ENCODE data around the gene OR52I2.
A peak's percentile ranks its signal among the peaks of the same experiment; 100 is the strongest.

OR52I2 gene

DNA sequence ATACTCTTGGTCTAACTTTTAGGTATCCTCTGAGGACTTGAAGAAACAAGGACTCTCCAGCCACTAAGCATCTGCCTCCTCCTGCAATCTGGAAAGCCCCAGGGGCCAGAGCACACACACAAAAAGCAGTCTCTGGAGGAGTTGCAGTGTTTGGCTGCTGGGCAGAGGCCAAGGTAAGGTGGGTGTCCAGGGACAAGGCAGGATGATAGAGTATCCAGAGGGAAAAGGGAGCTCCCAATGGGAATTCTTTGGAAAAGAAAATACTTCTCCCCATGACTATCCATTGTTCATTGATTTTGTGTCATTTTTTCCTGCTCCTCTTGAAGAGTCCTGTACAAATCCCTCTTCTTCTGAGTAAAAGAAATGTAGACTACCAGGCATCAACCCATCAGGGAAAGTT lies at the start of gene OR52I2:
TSS of gene OR52I2 (plus strand) at position 301 of the 400 bp plus-strand sequence.
- TF ChIP-seq CTCF (IDR thresholded peaks at IDR 0.05; ENCODE audit: insufficient read depth, low read depth, low read length, missing control alignments): no peak
- DNase-seq (ENCODE audit: low read depth): no peak
- no peak within 1 kb of the TSS for H3K4me3 ChIP-seq (ENCODE audit: low read depth, low read length)

- peak; percentile 32 for DNase-seq (ENCODE audit: low read depth)
- H3K4me3 ChIP-seq (ENCODE audit: low read depth, low read length): no peak overlapping the region
- TF ChIP-seq CTCF (IDR thresholded peaks at IDR 0.05; ENCODE audit: insufficient read depth, low read depth, low read length, missing control alignments): peak; percentile 61
Measured at GRCh38 chr11:4539603-4540219, 41.8 kb upstream of the OR52I2 start.

DNA sequence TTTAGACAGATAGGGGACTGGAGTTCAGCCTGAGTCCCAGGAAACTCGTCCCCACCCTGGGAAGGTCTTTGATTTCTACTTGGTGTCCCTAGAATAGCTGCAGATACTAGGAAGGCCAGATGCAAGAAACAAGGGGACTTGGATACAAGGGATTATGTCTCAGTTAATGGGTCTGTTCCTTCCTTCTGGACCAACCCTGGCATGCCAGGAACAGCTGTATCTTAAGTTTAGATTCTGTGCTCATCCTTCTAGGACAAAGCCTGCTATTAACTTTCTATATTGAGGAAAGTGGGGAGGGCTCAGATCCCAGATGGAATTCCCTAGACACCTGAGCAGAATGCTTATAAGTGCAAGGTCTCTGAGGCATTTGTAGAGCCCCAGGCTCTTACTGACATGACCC lies 40.5 kb upstream of the OR52I2 start:
- no peak for TF ChIP-seq CTCF (IDR thresholded peaks at IDR 0.05; ENCODE audit: insufficient read depth, low read depth, low read length, missing control alignments)
- DNase-seq (ENCODE audit: low read depth): no peak
- no peak overlapping the region for H3K4me3 ChIP-seq (ENCODE audit: low read depth, low read length)

- no peak for DNase-seq (ENCODE audit: low read depth)
- H3K4me3 ChIP-seq (ENCODE audit: low read depth, low read length): no peak overlapping the region
- TF ChIP-seq CTCF (IDR thresholded peaks at IDR 0.05; ENCODE audit: insufficient read depth, low read depth, low read length, missing control alignments): no peak
Measured at GRCh38 chr11:4543561-4543960, 38.0 kb upstream of the OR52I2 start.

GRCh38 chr11:4544891-4545290 lies 36.7 kb upstream of the OR52I2 start, which contains the start of gene OR52M1:
TSS of gene OR52M1 (plus strand) at chr11:4545191. CDS start at chr11:4545191, 0 bp downstream.
- DNase-seq (ENCODE audit: low read depth): no peak
- TF ChIP-seq CTCF (IDR thresholded peaks at IDR 0.05; ENCODE audit: insufficient read depth, low read depth, low read length, missing control alignments): no peak
- H3K4me3 ChIP-seq (ENCODE audit: low read depth, low read length): no peak within 1 kb of the TSS

GRCh38 chr11:4546878-4547277 lies 34.7 kb upstream of the OR52I2 start:
- DNase-seq (ENCODE audit: low read depth): no peak
- H3K4me3 ChIP-seq (ENCODE audit: low read depth, low read length): no peak overlapping the region
- no peak for TF ChIP-seq CTCF (IDR thresholded peaks at IDR 0.05; ENCODE audit: insufficient read depth, low read depth, low read length, missing control alignments)

GRCh38 chr11:4547416-4547815 lies 34.1 kb upstream of the OR52I2 start:
- TF ChIP-seq CTCF (IDR thresholded peaks at IDR 0.05; ENCODE audit: insufficient read depth, low read depth, low read length, missing control alignments): no peak
- H3K4me3 ChIP-seq (ENCODE audit: low read depth, low read length): no peak overlapping the region
- DNase-seq (ENCODE audit: low read depth): no peak

All from GM12865 (cell line).